Gastrocnemius medialis (tissue), 4 donors: ENCODE measurements around the gene ARHGEF7. TPM values are rescaled to one million over a fixed set of nuclear protein-coding genes. Genes with fewer than 3 reads are reported as not detected.

Source experiments
- ATAC-seq, 2 donors: fragments of 150-250 bp; one replicate each; pipeline ENCODE4 v1.9.1; 2016
- DNase-seq, 2 donors: peaks; one replicate each; pipeline ENCODE4 v3.0.0-alpha.2; 2019
- H3K27ac ChIP-seq, 4 donors: fragments of 200-600 bp; sonication (generic); 1 replicate in 1 of 4; 2 replicates in 3 of 4; pipeline ENCODE4 v1.5.1; 2016 to 2018; ENCODE audit warnings: mild to moderate bottlenecking in 2 of 4, moderate library complexity in 1 of 4
- H3K27me3 ChIP-seq, 3 donors: fragments of 200-600 bp; sonication (generic) in 2 of 3; 1 replicate in 1 of 3; 2 replicates in 2 of 3; pipeline versions ENCODE4 v1.5.1 to v1.6.0; 2016 to 2019; ENCODE audit warnings: mild to moderate bottlenecking in 1 of 3, moderate library complexity in 1 of 3
- H3K36me3 ChIP-seq, 2 donors: fragments of 200-600 bp; sonication (generic) in 1 of 2; one replicate each; pipeline ENCODE4 v1.5.1; 2017 to 2018
- H3K4me1 ChIP-seq, 2 donors: fragments of 200-600 bp; sonication (generic) in 1 of 2; one replicate each; pipeline ENCODE4 v1.5.1; 2016 to 2017; ENCODE audit warnings: mild to moderate bottlenecking in 2 of 2
- H3K4me3 ChIP-seq, 4 donors: fragments of 200-600 bp; sonication (generic) in 3 of 4; 1 replicate in 1 of 4; 2 replicates in 3 of 4; pipeline ENCODE4 v1.5.1; 2016 to 2019; ENCODE audit warnings: mild to moderate bottlenecking in 2 of 4
- H3K9me3 ChIP-seq, 3 donors: fragments of 200-600 bp; sonication (generic) in 2 of 3; 1 replicate in 1 of 3; 2 replicates in 2 of 3; pipeline ENCODE4 v1.5.1; 2016 to 2019
- CTCF ChIP-seq, 5 experiments: fragments of 450-650 bp in 3 of 5; fragments of 200-600 bp in 2 of 5; sonication (generic) in 2 of 5; IDR thresholded peaks in 4 of 5; conservative IDR thresholded peaks in 1 of 5; 1 replicate in 4 of 5; 2 replicates in 1 of 5; pipeline ENCODE4 v1.5.1; 2016 to 2019; ENCODE audit warnings: antibody characterized with exemption in 5 of 5, mild to moderate bottlenecking in 3 of 5, moderate library complexity in 3 of 5
- POLR2A ChIP-seq, 2 donors: fragments of 450-650 bp; IDR thresholded peaks; one replicate each; pipeline ENCODE4 v1.6.1; 2017; ENCODE audit warnings: antibody characterized with exemption in 2 of 2, mild to moderate bottlenecking in 2 of 2, moderate library complexity in 2 of 2
- in situ Hi-C, 4 donors: fragments of 200-750 bp; cut with MboI; loops; one replicate each; pipeline versions ENCODE4 v1.15.0 to v1.8.0; 2017; ENCODE audit warnings: low sequenced_read_pairs in 4 of 4
- intact Hi-C: fragments of 100-400 bp; cut with DNase I; formaldehyde crosslinking; loops from one replicate; pipeline ENCODE4 v1.15.1; 2023; ENCODE audit warnings: low total_unique reads
- total RNA-seq, 4 donors: library from RNA; depleted of rRNA; stranded (reverse); fragments of >200 nt; gene quantifications; one replicate each; pipeline versions ENCODE4 v1.1.0 to v1.2.3, GENCODE V29; 2016

Gene ARHGEF7
- total RNA-seq, 4 donors from 2014 or later: 24.5 to 56.9 (median 31.3) TPM

- H3K4me1 ChIP-seq: peaks cover 38 to 52% of the 10 kb centered on the region in 2 donors
- DNase-seq: no peak
- intact Hi-C loops (no loop called here), in situ Hi-C loops (loop anchor here in 2 of 4 donors (25.0 kb wide), 1 partner anchor 321 kb away; the partner anchor contains the start of gene ANKRD10 (in 2 of the 2))
- no peaks in the 10 kb centered on the region for H3K9me3 ChIP-seq
- TF ChIP-seq POLR2A (IDR thresholded peaks at IDR 0.05) (no peak), CTCF (IDR thresholded peaks at IDR 0.05 in 4 of 5, conservative IDR thresholded peaks at IDR 0.05 in 1 of 5) (no peak)
- no peak overlapping the region for H3K4me3 ChIP-seq
- H3K36me3 ChIP-seq: peaks cover 0 to 10% of the 10 kb centered on the region in 2 donors
- H3K27me3 ChIP-seq: no peaks in the 10 kb centered on the region
- H3K27ac ChIP-seq: no peak overlapping the region
- no peak for ATAC-seq
These were observed 118.0 kb downstream of the ARHGEF7 start for GRCh38 chr13:111233080-111233479.

GRCh38 chr13:111239764-111240670, 124.9 kb downstream of the ARHGEF7 start:
- ATAC-seq: peak; percentile 70 to 77
- in situ Hi-C loops: loop anchor here in 2 of 4 donors (25.0 kb wide), 1 partner anchor 328 kb away; the partner anchor contains the start of gene ANKRD10 (in 2 of the 2)

GRCh38 chr13:111241006-111241755, 126.1 kb downstream of the ARHGEF7 start:
- intact Hi-C loops: loop anchor here (10.0 kb wide), 1 partner anchor 326 kb away; the partner anchor contains the start of gene ANKRD10
- in situ Hi-C loops: loop anchor here in 2 of 4 donors (25.0 kb wide), 1 partner anchor 329 kb away; the partner anchor contains the start of gene ANKRD10 (in 2 of the 2)
- peak; percentile 48 to 49 for ATAC-seq

More at GRCh38 chr13:111239764-111240670, 124.9 kb downstream of the ARHGEF7 start:
- peaks cover 0 to 14% of the 10 kb centered on the region in 2 donors for H3K36me3 ChIP-seq
- TF ChIP-seq POLR2A (IDR thresholded peaks at IDR 0.05) (no peak), CTCF (IDR thresholded peaks at IDR 0.05 in 4 of 5, conservative IDR thresholded peaks at IDR 0.05 in 1 of 5) (no peak)
- intact Hi-C loops: loop anchor here (10.0 kb wide), 1 partner anchor 325 kb away; the partner anchor contains the start of gene ANKRD10
- DNase-seq: no peak
- H3K27ac ChIP-seq: peak overlapping the region; percentile 42 to 56 (median 50)
- H3K27me3 ChIP-seq: no peaks in the 10 kb centered on the region
- H3K4me1 ChIP-seq: peaks cover 36 to 37% of the 10 kb centered on the region in 2 donors
- no peak overlapping the region for H3K4me3 ChIP-seq
- H3K9me3 ChIP-seq: no peaks in the 10 kb centered on the region

More at GRCh38 chr13:111241006-111241755, 126.1 kb downstream of the ARHGEF7 start:
- Histone ChIP-seq H3K9me3 (no peaks in the 10 kb centered on the region), H3K27ac (peak overlapping the region; percentile 42 to 63 (median 54)), H3K27me3 (no peaks in the 10 kb centered on the region), H3K4me3 (no peak overlapping the region), H3K36me3 (peaks cover 0 to 23% of the 10 kb centered on the region in 2 donors), H3K4me1 (peaks cover 31 to 37% of the 10 kb centered on the region in 2 donors)
- TF ChIP-seq CTCF (IDR thresholded peaks at IDR 0.05 in 4 of 5, conservative IDR thresholded peaks at IDR 0.05 in 1 of 5) (no peak), POLR2A (IDR thresholded peaks at IDR 0.05) (no peak)
- DNase-seq: no peak
